ENCODE data around the gene PLEKHM3.

GRCh38 chr2:208066016-208066415 is 40.7 kb upstream of the PLEKHM3 start:
- TF ChIP-seq, protein P1, sequence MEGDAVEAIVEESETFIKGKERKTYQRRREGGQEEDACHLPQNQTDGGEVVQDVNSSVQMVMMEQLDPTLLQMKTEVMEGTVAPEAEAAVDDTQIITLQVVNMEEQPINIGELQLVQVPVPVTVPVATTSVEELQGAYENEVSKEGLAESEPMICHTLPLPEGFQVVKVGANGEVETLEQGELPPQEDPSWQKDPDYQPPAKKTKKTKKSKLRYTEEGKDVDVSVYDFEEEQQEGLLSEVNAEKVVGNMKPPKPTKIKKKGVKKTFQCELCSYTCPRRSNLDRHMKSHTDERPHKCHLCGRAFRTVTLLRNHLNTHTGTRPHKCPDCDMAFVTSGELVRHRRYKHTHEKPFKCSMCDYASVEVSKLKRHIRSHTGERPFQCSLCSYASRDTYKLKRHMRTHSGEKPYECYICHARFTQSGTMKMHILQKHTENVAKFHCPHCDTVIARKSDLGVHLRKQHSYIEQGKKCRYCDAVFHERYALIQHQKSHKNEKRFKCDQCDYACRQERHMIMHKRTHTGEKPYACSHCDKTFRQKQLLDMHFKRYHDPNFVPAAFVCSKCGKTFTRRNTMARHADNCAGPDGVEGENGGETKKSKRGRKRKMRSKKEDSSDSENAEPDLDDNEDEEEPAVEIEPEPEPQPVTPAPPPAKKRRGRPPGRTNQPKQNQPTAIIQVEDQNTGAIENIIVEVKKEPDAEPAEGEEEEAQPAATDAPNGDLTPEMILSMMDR (IDR thresholded peaks at IDR 0.05; ENCODE audit: low read depth, low read length): no peak
- no peak for TF ChIP-seq EZH2phosphoT487 (IDR thresholded peaks at IDR 0.05; ENCODE audit: low read depth)

Measured in OCI-LY3 (cell line).